ENCODE data around the gene RBM33. TPM values are rescaled to one million over a fixed set of nuclear protein-coding genes. Genes with fewer than 3 reads are reported as not detected.

RBM33 gene
- total and polyA plus RNA-seq, 2 of the 8 experiments (the other 6 are each of a cell fraction or from before 2014, with no cell fraction given), result 16.5 to 64.6 TPM

DNA sequence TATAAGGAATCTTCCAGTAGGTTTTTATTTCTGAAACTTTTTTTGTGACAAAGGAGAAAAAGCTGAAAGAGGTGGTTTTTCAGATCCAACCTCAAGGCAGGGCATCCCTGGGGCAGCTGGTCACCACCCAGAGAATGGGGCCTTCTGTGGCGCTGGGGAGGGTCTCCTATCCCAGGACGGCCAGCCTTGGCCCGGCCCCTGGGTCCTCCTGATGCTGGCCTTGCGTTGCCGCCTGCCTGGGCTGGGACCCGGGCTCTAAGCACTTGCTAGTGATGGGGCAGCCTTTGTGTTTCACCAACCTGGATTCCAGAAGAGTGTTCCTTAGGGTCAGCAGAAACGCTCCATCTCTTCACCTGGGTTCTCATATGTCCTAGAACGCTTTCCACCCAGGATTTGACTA, 151.5 kb downstream of the RBM33 start (continued):
- no peak for TF ChIP-seq CHD7 (IDR thresholded peaks at IDR 0.05; ENCODE audit: insufficient replicate concordance, low read length)
- no peak for TF ChIP-seq FOSL1 (IDR thresholded peaks at IDR 0.05; ENCODE audit: insufficient read depth, low read depth, low read length)
- no peak for TF ChIP-seq SIX5 (IDR thresholded peaks at IDR 0.05; ENCODE audit: low read depth, low read length)
- no peak for TF ChIP-seq NANOG (IDR thresholded peaks at IDR 0.05; ENCODE audit: insufficient read depth, low read depth, low read length, poor library complexity, severe bottlenecking)
- no peak for TF ChIP-seq POU5F1 (IDR thresholded peaks at IDR 0.05; ENCODE audit: low read depth, low read length)
- TF ChIP-seq SRF (IDR thresholded peaks at IDR 0.05; ENCODE audit: low read depth, low read length), result no peak
- TF ChIP-seq ZNF274 (IDR thresholded peaks at IDR 0.05; ENCODE audit: borderline replicate concordance, extremely low read depth, low read length), result no peak
- TF ChIP-seq JUND (IDR thresholded peaks at IDR 0.05; ENCODE audit: low read length), result no peak
- no peak for TF ChIP-seq RBBP5 (IDR thresholded peaks at IDR 0.05; ENCODE audit: borderline replicate concordance, low read depth, low read length)
- TF ChIP-seq TAF1 (IDR thresholded peaks at IDR 0.05; ENCODE audit: low read depth, low read length), result no peak
- no peak for TF ChIP-seq CEBPB (IDR thresholded peaks at IDR 0.05; ENCODE audit: low read depth, low read length)
- TF ChIP-seq SP1 (IDR thresholded peaks at IDR 0.05; ENCODE audit: low read depth, low read length), result no peak
- TF ChIP-seq SUZ12 (IDR thresholded peaks at IDR 0.05; ENCODE audit: low read length), result no peak
